Measurements from ENCODE around the gene GNAO1. TPM values are rescaled to one million over a fixed set of nuclear protein-coding genes. Genes with fewer than 3 reads are reported as not detected.

The GNAO1 gene
- polyA plus RNA-seq, 1 of the 3 experiments (the other 2 are of a cell fraction): 0.30 TPM

- TF ChIP-seq, protein P1, sequence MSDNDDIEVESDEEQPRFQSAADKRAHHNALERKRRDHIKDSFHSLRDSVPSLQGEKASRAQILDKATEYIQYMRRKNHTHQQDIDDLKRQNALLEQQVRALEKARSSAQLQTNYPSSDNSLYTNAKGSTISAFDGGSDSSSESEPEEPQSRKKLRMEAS (IDR thresholded peaks at IDR 0.05; ENCODE audit: low read depth): no peak
- TF ChIP-seq YY1 (IDR thresholded peaks at IDR 0.05; ENCODE audit: low read depth) (no peak), TCF12 (IDR thresholded peaks at IDR 0.05) (no peak), FOXJ3 (CRISPR knock-in tag; IDR thresholded peaks at IDR 0.05) (no peak), MEF2A (IDR thresholded peaks at IDR 0.05; ENCODE audit: borderline replicate concordance, low read depth) (no peak)
These were observed 111.2 kb downstream of the GNAO1 start (continued) for GRCh38 chr16:56302506-56302905.

DNA sequence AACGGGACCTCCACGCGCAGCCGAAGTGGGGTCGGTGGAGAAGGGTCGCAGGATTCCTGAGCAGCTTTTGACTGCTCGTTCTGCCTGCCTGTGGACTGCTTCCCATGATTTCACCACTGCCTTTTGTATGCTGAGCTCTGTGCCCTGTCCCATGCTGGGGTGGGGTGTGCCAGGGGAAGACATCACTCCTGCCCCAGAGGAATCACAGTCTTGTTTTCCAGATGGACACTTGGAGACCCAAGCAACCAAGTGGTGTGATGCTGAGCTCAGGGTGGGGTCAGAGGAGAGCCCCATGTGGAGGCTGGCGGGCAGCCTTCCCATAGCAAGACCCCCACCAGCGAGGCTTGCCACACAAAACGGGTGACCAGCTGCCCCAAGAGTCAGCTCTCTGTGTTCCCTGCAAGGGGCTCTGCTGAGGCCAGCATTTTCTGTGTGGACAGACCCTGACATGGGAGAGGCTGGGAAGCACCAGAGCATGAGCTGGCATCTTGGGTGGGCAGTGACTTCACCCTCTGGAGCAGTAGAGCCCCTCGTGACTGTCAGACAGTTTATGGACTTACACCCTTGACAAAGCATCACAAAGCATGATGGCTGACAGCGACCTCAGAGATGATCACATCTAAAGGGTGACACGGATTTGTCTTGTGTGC, 111.9 kb downstream of the GNAO1 start:
- ChIA-PET CTCF (interaction anchor here (1.0 to 1.6 kb wide), 2 partner anchors 100 to 360 kb away, joined by 3 to 4 read pairs; no protein-coding TSS in a partner anchor), POLR2A (no interaction called here)
- H3F3A ChIP-seq (replicated peaks; ENCODE audit: insufficient read depth): no peaks in the 10 kb centered on the region
- no peak overlapping the region for H3K4me3 ChIP-seq (ENCODE audit: low read depth in 2 of 2, low read length in 1 of 2)
- H3K36me3 ChIP-seq (replicated peaks in 1 of 2; ENCODE audit: control insufficient read depth in 1 of 2, insufficient read depth in 2 of 2, low read length in 1 of 2): no peaks in the 10 kb centered on the region
- peaks cover 0 to 54% of the 10 kb centered on the region in 2 experiments; a peak in 2 of 4 replicates for H3K4me1 ChIP-seq (ENCODE audit: control insufficient read depth in 1 of 2, insufficient read depth in 2 of 2, low read depth in 1 of 2, low read length in 1 of 2)
- no peaks in the 10 kb centered on the region for H3K9me2 ChIP-seq
- H3K4me2 ChIP-seq: no peak overlapping the region
- H3K79me2 ChIP-seq (ENCODE audit: insufficient read depth): no peaks in the 10 kb centered on the region
- WGBS (ENCODE audit: low lambda C conversion rate): 60% methylated on average over 11 of the region's 13 CpGs
- no peak for TF ChIP-seq RFX5 (IDR thresholded peaks at IDR 0.05; ENCODE audit: low read length)
- TF ChIP-seq RCOR1 (IDR thresholded peaks at IDR 0.05; ENCODE audit: low read length): no peak
- no peak for TF ChIP-seq FOXM1 (IDR thresholded peaks at IDR 0.05; ENCODE audit: low read depth)
- TF ChIP-seq TCF12 (IDR thresholded peaks at IDR 0.05): no peak
- TF ChIP-seq MXI1 (IDR thresholded peaks at IDR 0.05; ENCODE audit: low read depth, low read length): no peak
- TF ChIP-seq MEF2A (IDR thresholded peaks at IDR 0.05; ENCODE audit: borderline replicate concordance, low read depth): no peak
- no peak for TF ChIP-seq ZBTB33 (IDR thresholded peaks at IDR 0.05; ENCODE audit: borderline replicate concordance, low read depth)
- TF ChIP-seq, protein P1 (IDR thresholded peaks at IDR 0.05; ENCODE audit: low read depth): no peak
- TF ChIP-seq RAD21 (IDR thresholded peaks at IDR 0.05; ENCODE audit: low read length): no peak
- no peaks in the 10 kb centered on the region; the same call in 1 of the 2 replicates for H3K27me3 ChIP-seq (ENCODE audit: insufficient read depth)
- H3K9ac ChIP-seq: no peak overlapping the region
- H2AFZ ChIP-seq (ENCODE audit: low read depth): no peak overlapping the region
- no peak overlapping the region; a peak in 1 of 4 replicates for H3K27ac ChIP-seq (ENCODE audit: low read depth in 2 of 2, low read length in 1 of 2)
- H3K9me3 ChIP-seq: no peaks in the 10 kb centered on the region
- no peaks in the 10 kb centered on the region for H4K20me1 ChIP-seq (ENCODE audit: insufficient read depth)
- no peak for DNase-seq

GRCh38 chr16:56303880-56304279, 112.6 kb downstream of the GNAO1 start:
- Histone ChIP-seq H3K9me3 (no peaks in the 10 kb centered on the region), H3K9me2 (no peaks in the 10 kb centered on the region), H4K20me1 (ENCODE audit: insufficient read depth) (no peaks in the 10 kb centered on the region), H3K79me2 (ENCODE audit: insufficient read depth) (no peaks in the 10 kb centered on the region), H2AFZ (ENCODE audit: low read depth) (no peak overlapping the region), H3K27ac (ENCODE audit: low read depth in 2 of 2, low read length in 1 of 2) (no peak overlapping the region), H3K4me3 (ENCODE audit: low read depth in 2 of 2, low read length in 1 of 2) (no peak overlapping the region), H3K27me3 (ENCODE audit: insufficient read depth) (no peaks in the 10 kb centered on the region; the same call in 1 of the 2 replicates), H3K4me2 (no peak overlapping the region), H3K36me3 (replicated peaks in 1 of 2; ENCODE audit: control insufficient read depth in 1 of 2, insufficient read depth in 2 of 2, low read length in 1 of 2) (no peaks in the 10 kb centered on the region), H3K4me1 (ENCODE audit: control insufficient read depth in 1 of 2, insufficient read depth in 2 of 2, low read depth in 1 of 2, low read length in 1 of 2) (peaks cover 0 to 54% of the 10 kb centered on the region in 2 experiments; a peak in 2 of 4 replicates), H3K9ac (no peak overlapping the region), H3F3A (replicated peaks; ENCODE audit: insufficient read depth) (no peaks in the 10 kb centered on the region)
- no peak for TF ChIP-seq ZBTB33 (IDR thresholded peaks at IDR 0.05; ENCODE audit: borderline replicate concordance, low read depth)
- no peak for DNase-seq
- 54% methylated on average over 5 of the region's 6 CpGs for WGBS (ENCODE audit: low lambda C conversion rate)
- ChIA-PET POLR2A (no interaction called here), CTCF (interaction anchor here (1.0 to 1.6 kb wide), 2 partner anchors 101 to 360 kb away, joined by 3 to 4 read pairs; no protein-coding TSS in a partner anchor)
